Mesendoderm (in vitro differentiated cells): ENCODE data around the gene MRPL10.
A peak's percentile ranks its signal among the peaks of the same experiment; 100 is the strongest.
"Not testable (repeated sequence)": the region's sequence is repeated elsewhere in the genome, so short reads cannot be mapped to it uniquely, and the experiment has no call there.

Experiments used
- DNase-seq: peaks from one replicate; pipeline ENCODE4 v3.0.0; 2013
- H2AK5ac ChIP-seq: 2 replicates; pipeline ENCODE4 v1.6.1; 2013; ENCODE audit warnings: low read length, inconsistent platforms
- H2BK120ac ChIP-seq: 2 replicates; pipeline ENCODE4 v1.6.1; 2013; ENCODE audit warnings: low read depth, mild to moderate bottlenecking, low read length, moderate library complexity, mixed read lengths
- H2BK15ac ChIP-seq: replicated peaks from 2 replicates; pipeline ENCODE4 v1.6.1; 2013; ENCODE audit warnings: low read depth, mild to moderate bottlenecking, moderate library complexity
- H2BK5ac ChIP-seq: 2 replicates; pipeline ENCODE4 v1.6.1; 2013; ENCODE audit warnings: low read length, inconsistent platforms
- H3K18ac ChIP-seq: 2 replicates; pipeline ENCODE4 v1.6.1; 2013; ENCODE audit warnings: mild to moderate bottlenecking, low read length, mixed read lengths
- H3K23ac ChIP-seq: one replicate; pipeline ENCODE4 v1.6.1; 2013; ENCODE audit warnings: low read length
- H3K27ac ChIP-seq: 2 replicates; pipeline ENCODE4 v1.5.1; 2013; ENCODE audit warnings: low read depth, mild to moderate bottlenecking, inconsistent platforms, low read length, moderate library complexity
- H3K27me3 ChIP-seq: 2 replicates; pipeline ENCODE4 v1.6.1; 2013; ENCODE audit warnings: low read length, control low read depth, mild to moderate bottlenecking, inconsistent platforms; ENCODE audit not compliant: insufficient read depth, poor library complexity
- H3K36me3 ChIP-seq: 2 replicates; pipeline ENCODE4 v1.6.1; 2013; ENCODE audit warnings: low read length, inconsistent platforms; ENCODE audit not compliant: control insufficient read depth, insufficient read depth
- H3K4ac ChIP-seq: one replicate; pipeline ENCODE4 v1.6.1; 2013; ENCODE audit warnings: low read depth, mild to moderate bottlenecking, low read length, moderate library complexity
- H3K4me1 ChIP-seq: 2 replicates; pipeline ENCODE4 v1.6.1; 2013; ENCODE audit warnings: low read depth, low read length, inconsistent platforms; ENCODE audit not compliant: control insufficient read depth
- H3K4me2 ChIP-seq: 2 replicates; pipeline ENCODE4 v1.6.1; 2013; ENCODE audit warnings: low read length
- H3K4me3 ChIP-seq: 2 replicates; pipeline ENCODE4 v1.5.1; 2013; ENCODE audit warnings: mild to moderate bottlenecking, low read length
- H3K56ac ChIP-seq: one replicate; pipeline ENCODE4 v1.6.1; 2013; ENCODE audit warnings: low read length
- H3K79me1 ChIP-seq: 2 replicates; pipeline ENCODE4 v1.6.1; 2013; ENCODE audit warnings: low read length, inconsistent platforms
- H3K79me2 ChIP-seq: 2 replicates; pipeline ENCODE4 v1.6.1; 2013; ENCODE audit warnings: mild to moderate bottlenecking, low read length; ENCODE audit not compliant: control insufficient read depth, insufficient read depth
- H3K9ac ChIP-seq: 2 replicates; pipeline ENCODE4 v1.6.1; 2013; ENCODE audit warnings: low read length, inconsistent platforms
- H4K5ac ChIP-seq: one replicate; pipeline ENCODE4 v1.6.1; 2013; ENCODE audit warnings: low read length
- H4K8ac ChIP-seq: one replicate; pipeline ENCODE4 v1.6.1; 2013; ENCODE audit warnings: low read depth, mild to moderate bottlenecking, control low read depth, low read length, moderate library complexity
- WGBS: extraction: QIAGEN DNeasy Blood & Tissue Kit; methylation state at CpG from one replicate; pipeline ENCODE4 v1.1.7; 2013; ENCODE audit warnings: low lambda C conversion rate, missing lambda C conversion rate; ENCODE audit not compliant: insufficient coverage; ENCODE audit errors: extremely low coverage; 5-methylcytosine and 5-hydroxymethylcytosine counted together

MRPL10 gene

GRCh38 chr17:47778184-47778635 is 53.1 kb downstream of the MRPL10 start:
- no peak overlapping the region for H3K4ac ChIP-seq
- no peak overlapping the region for H4K8ac ChIP-seq
- no peak overlapping the region for H2BK15ac ChIP-seq
- no peak overlapping the region for H3K18ac ChIP-seq
- H4K5ac ChIP-seq: no peak overlapping the region
- no CpG with 5 or more reads among the region's 45 CpGs for WGBS
- no peak overlapping the region for H3K27ac ChIP-seq
- no peak for DNase-seq
- no peaks in the 10 kb centered on the region for H3K79me2 ChIP-seq
- H3K23ac ChIP-seq: no peak overlapping the region
- no peak overlapping the region for H2BK120ac ChIP-seq
- no peak overlapping the region for H2AK5ac ChIP-seq
- H3K9ac ChIP-seq: no peak overlapping the region
- H3K4me3 ChIP-seq: no peak overlapping the region
- no peaks in the 10 kb centered on the region for H3K36me3 ChIP-seq
- no peaks in the 10 kb centered on the region for H3K27me3 ChIP-seq
- H3K4me2 ChIP-seq: no peak overlapping the region
- no peak overlapping the region for H3K56ac ChIP-seq
- H3K79me1 ChIP-seq: no peaks in the 10 kb centered on the region
- no peak overlapping the region for H2BK5ac ChIP-seq
- no peaks in the 10 kb centered on the region for H3K4me1 ChIP-seq

GRCh38 chr17:47776330-47777197 is 54.8 kb downstream of the MRPL10 start:
- H2AK5ac ChIP-seq: no peak overlapping the region
- no peak overlapping the region for H2BK120ac ChIP-seq
- no peak overlapping the region for H2BK15ac ChIP-seq
- no CpG with 5 or more reads among the region's 14 CpGs for WGBS
- no peaks in the 10 kb centered on the region for H3K27me3 ChIP-seq
- H4K5ac ChIP-seq: no peak overlapping the region
- peak; percentile 45 for DNase-seq
- no peak overlapping the region for H3K4me3 ChIP-seq
- H3K4ac ChIP-seq: no peak overlapping the region
- no peak overlapping the region for H3K56ac ChIP-seq
- no peak overlapping the region for H3K4me2 ChIP-seq
- no peaks in the 10 kb centered on the region for H3K36me3 ChIP-seq
- no peaks in the 10 kb centered on the region for H3K79me1 ChIP-seq
- no peak overlapping the region for H3K9ac ChIP-seq
- H3K18ac ChIP-seq: no peak overlapping the region
- H3K79me2 ChIP-seq: no peaks in the 10 kb centered on the region
- H4K8ac ChIP-seq: no peak overlapping the region
- H3K4me1 ChIP-seq: no peaks in the 10 kb centered on the region
- H2BK5ac ChIP-seq: no peak overlapping the region
- no peak overlapping the region for H3K23ac ChIP-seq
- H3K27ac ChIP-seq: no peak overlapping the region

GRCh38 chr17:47774987-47775580 is 56.3 kb downstream of the MRPL10 start:
- H3K4me1 ChIP-seq: no peaks in the 10 kb centered on the region
- H3K36me3 ChIP-seq: no peaks in the 10 kb centered on the region
- no peak overlapping the region for H3K9ac ChIP-seq
- no peaks in the 10 kb centered on the region for H3K79me1 ChIP-seq
- H4K8ac ChIP-seq: no peak overlapping the region
- no peaks in the 10 kb centered on the region for H3K27me3 ChIP-seq
- no peak overlapping the region for H2BK5ac ChIP-seq
- H3K4ac ChIP-seq: no peak overlapping the region
- no peak overlapping the region for H3K27ac ChIP-seq
- no peak for DNase-seq
- no peak overlapping the region for H4K5ac ChIP-seq
- no peaks in the 10 kb centered on the region for H3K79me2 ChIP-seq
- H3K4me3 ChIP-seq: no peak overlapping the region
- H3K23ac ChIP-seq: no peak overlapping the region
- no peak overlapping the region for H2BK15ac ChIP-seq
- H3K4me2 ChIP-seq: no peak overlapping the region
- no peak overlapping the region for H2AK5ac ChIP-seq
- H2BK120ac ChIP-seq: no peak overlapping the region
- WGBS: no CpG with 5 or more reads among the region's 1 CpG
- H3K18ac ChIP-seq: no peak overlapping the region
- H3K56ac ChIP-seq: no peak overlapping the region

- Histone ChIP-seq H3K9ac (no peak overlapping the region), H3K56ac (no peak overlapping the region), H4K5ac (no peak overlapping the region), H3K36me3 (no peaks in the 10 kb centered on the region), H3K23ac (no peak overlapping the region), H3K79me1 (no peaks in the 10 kb centered on the region), H2AK5ac (no peak overlapping the region), H3K18ac (no peak overlapping the region), H2BK15ac (no peak overlapping the region), H4K8ac (no peak overlapping the region), H3K4me3 (no peak overlapping the region), H3K4ac (no peak overlapping the region), H2BK120ac (no peak overlapping the region), H3K4me2 (no peak overlapping the region), H3K27ac (no peak overlapping the region), H2BK5ac (no peak overlapping the region), H3K79me2 (no peaks in the 10 kb centered on the region), H3K27me3 (no peaks in the 10 kb centered on the region), H3K4me1 (no peaks in the 10 kb centered on the region)
- no CpG with 5 or more reads among the region's 4 CpGs for WGBS
- DNase-seq: no peak
These were observed 57.0 kb downstream of the MRPL10 start for GRCh38 chr17:47774331-47774730.

GRCh38 chr17:47773649-47774048 is 57.7 kb downstream of the MRPL10 start:
- not testable (repeated sequence) for H2AK5ac ChIP-seq, H3K36me3 ChIP-seq, H2BK15ac ChIP-seq, H3K4ac ChIP-seq, H3K79me2 ChIP-seq, H3K79me1 ChIP-seq, H4K8ac ChIP-seq, H3K27me3 ChIP-seq, H3K23ac ChIP-seq, H3K56ac ChIP-seq, H3K4me1 ChIP-seq, H3K18ac ChIP-seq, H3K27ac ChIP-seq, H4K5ac ChIP-seq, DNase-seq, H3K4me3 ChIP-seq, H2BK5ac ChIP-seq, H2BK120ac ChIP-seq, H3K9ac ChIP-seq, H3K4me2 ChIP-seq
- no CpG with 5 or more reads among the region's 9 CpGs for WGBS
